ENCODE measurements around the gene SLC17A1. TPM values are rescaled to one million over a fixed set of nuclear protein-coding genes. Genes with fewer than 3 reads are reported as not detected.
A peak's percentile ranks its signal among the peaks of the same experiment; 100 is the strongest.

The SLC17A1 gene
- total and polyA plus RNA-seq, 8 donors, result 0.16 TPM; not detected in 7

GRCh38 chr6:25769983-25770382, 61.9 kb downstream of the SLC17A1 start:
- ATAC-seq (peak in 3 of 4 donors; percentile 20 to 77 (median 62)), DNase-seq (no peak), FAIRE-seq (no peak)
- TF ChIP-seq CTCF (IDR thresholded peaks at IDR 0.05), result no peak
- WGBS, 2 donors, result 67 to 78% methylated on average over 2 of the region's 2 CpGs
- Histone ChIP-seq H3K9me3 (no peaks in the 10 kb centered on the region), H3K27me3 (no peaks in the 10 kb centered on the region), H3K4me3 (no peak overlapping the region), H3K36me3 (no peaks in the 10 kb centered on the region), H3K4me1 (no peaks in the 10 kb centered on the region), H3K27ac (no peak overlapping the region)
- intact Hi-C loops (cut with DNase I), result no loop called here

- no peak for TF ChIP-seq CTCF (IDR thresholded peaks at IDR 0.05)
- ATAC-seq (no peak), FAIRE-seq (no peak), DNase-seq (no peak)
- H3K4me3 ChIP-seq, result no peak overlapping the region
- H3K4me1 ChIP-seq, result no peaks in the 10 kb centered on the region
- no peaks in the 10 kb centered on the region for H3K9me3 ChIP-seq
- no peak overlapping the region for H3K27ac ChIP-seq
- no peaks in the 10 kb centered on the region for H3K27me3 ChIP-seq
- 65 to 92% methylated on average over 1 of the region's 1 CpG for WGBS, 2 donors
- intact Hi-C loops (cut with DNase I), result no loop called here
- H3K36me3 ChIP-seq, result peaks cover 0 to 3% (median 0%) of the 10 kb centered on the region in 3 donors
Observed at GRCh38 chr6:25768566-25768965, 63.3 kb downstream of the SLC17A1 start.

GRCh38 chr6:25764611-25765010, 67.2 kb downstream of the SLC17A1 start:
- no peak for TF ChIP-seq CTCF (IDR thresholded peaks at IDR 0.05)
- Histone ChIP-seq H3K9me3 (no peaks in the 10 kb centered on the region), H3K4me3 (no peak overlapping the region), H3K36me3 (peaks cover 0 to 3% (median 0%) of the 10 kb centered on the region in 3 donors), H3K4me1 (no peaks in the 10 kb centered on the region), H3K27me3 (no peaks in the 10 kb centered on the region), H3K27ac (no peak overlapping the region)
- no peak for DNase-seq
- intact Hi-C loops (cut with DNase I), result no loop called here
- ATAC-seq, result no peak
- no peak for FAIRE-seq
- 94 to 96% methylated on average over 2 of the region's 2 CpGs for whole genome bisulfite sequencing, 2 donors

- no peak for TF ChIP-seq CTCF (IDR thresholded peaks at IDR 0.05)
- WGBS, 2 donors, result 61 to 75% methylated on average over 6 of the region's 6 CpGs
- intact Hi-C loops (cut with DNase I), result no loop called here
- Histone ChIP-seq H3K27me3 (no peaks in the 10 kb centered on the region), H3K4me1 (peaks cover 0 to 2% (median 0%) of the 10 kb centered on the region in 3 donors), H3K9me3 (no peaks in the 10 kb centered on the region), H3K4me3 (peak overlapping the region in 1 of 4 donors; percentile 24), H3K36me3 (no peaks in the 10 kb centered on the region), H3K27ac (peak overlapping the region in 2 of 4 donors; percentile 37 to 39)
- ATAC-seq (no peak), DNase-seq (no peak), FAIRE-seq (no peak)
Observed at GRCh38 chr6:25757936-25758642, 73.8 kb downstream of the SLC17A1 start.

Measured in pancreas (tissue), 10 donors.